ENCODE measurements around the gene CDCA7.
"Not testable (repeated sequence)": the region's sequence is repeated elsewhere in the genome, so short reads cannot be mapped to it uniquely, and the experiment has no call there.

Gene CDCA7

DNA sequence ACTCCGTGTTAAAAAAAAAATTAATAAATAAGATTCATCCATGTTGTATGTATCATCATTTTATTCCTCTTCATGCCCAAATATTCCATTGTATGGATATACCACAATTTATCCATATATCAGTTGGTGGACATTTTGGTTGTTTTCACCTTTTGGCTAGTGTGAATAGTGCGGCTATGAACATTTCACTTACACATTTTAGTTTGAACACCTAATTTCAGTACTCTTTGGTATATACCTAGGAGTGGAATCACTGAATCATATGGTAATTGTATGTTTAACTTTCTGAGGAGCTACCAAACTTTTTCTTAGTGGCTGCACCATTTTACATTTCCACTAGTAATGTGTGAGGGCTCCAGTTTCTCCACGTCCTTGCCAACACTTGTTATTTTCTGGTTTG, 20.0 kb downstream of the CDCA7 start:
- no peak for DNase-seq (ENCODE audit: extremely low spot score)
- POLR2A ChIA-PET = interaction anchor here (1.6 kb wide), 1 partner anchor 20 kb away, joined by 4 read pairs; the partner anchor contains the start of gene CDCA7
- CTCF ChIA-PET = no interaction called here
- TF ChIP-seq BHLHE40 (IDR thresholded peaks at IDR 0.05; ENCODE audit: borderline replicate concordance) (no peak), SP1 (IDR thresholded peaks at IDR 0.05) (no peak), TARDBP (IDR thresholded peaks at IDR 0.05) (no peak), CTBP1 (IDR thresholded peaks at IDR 0.05; ENCODE audit: borderline replicate concordance) (no peak), ZNF384 (IDR thresholded peaks at IDR 0.05) (no peak)

DNA sequence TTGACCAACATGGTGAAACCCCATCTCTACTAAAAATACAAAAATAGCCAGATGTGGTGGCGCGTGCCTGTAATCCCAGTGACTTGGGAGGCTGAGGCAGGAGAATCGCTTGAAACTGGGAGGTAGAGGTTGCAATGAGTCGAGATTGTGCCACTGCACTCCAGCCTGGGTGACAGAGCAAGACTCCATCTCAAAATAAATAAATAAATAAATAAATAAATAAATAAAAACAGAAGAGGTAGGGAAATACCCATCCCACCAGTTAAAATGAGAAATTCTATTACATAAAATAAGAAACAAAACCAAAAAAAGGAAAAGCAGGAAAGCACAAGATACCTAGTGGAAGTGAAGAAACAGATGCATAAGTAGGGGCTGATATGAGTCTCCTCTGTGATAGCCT, 30.9 kb downstream of the CDCA7 start:
- CTCF ChIA-PET; DNase-seq (ENCODE audit: extremely low spot score); POLR2A ChIA-PET: not testable (repeated sequence)

DNA sequence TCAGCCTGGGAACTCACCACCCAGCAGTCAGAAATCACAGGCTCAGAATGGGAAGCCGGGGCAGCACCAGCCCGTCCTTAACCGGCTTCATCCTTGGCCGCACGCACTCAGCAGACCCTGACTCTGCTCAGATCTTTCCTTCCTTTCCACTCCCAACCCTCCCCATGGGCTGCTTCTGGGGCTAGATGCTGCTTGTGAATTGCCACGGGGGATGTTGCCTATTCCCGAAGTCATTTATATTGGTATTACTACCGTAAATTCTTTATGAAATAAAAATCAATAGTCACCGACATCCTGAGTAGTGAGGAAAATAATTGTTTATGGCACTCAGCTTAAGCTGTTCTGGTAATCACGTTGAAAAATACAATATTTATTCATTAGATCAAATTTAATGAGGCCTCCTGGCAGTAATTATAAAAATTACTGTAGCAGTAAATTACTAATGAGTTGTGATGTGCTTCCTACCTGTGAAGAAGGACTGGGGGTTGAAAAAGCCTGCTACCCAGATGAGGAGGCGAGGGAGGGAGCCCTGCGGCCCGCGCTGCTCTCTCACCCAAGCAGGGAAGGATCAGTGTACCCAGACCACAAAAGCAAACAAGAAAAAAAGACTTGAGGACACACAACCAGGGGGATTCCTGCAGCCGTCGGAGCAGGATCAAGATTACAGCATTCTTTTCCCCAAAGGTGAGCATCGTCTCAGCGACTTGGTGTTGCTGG, 31.5 kb downstream of the CDCA7 start:
- CTCF ChIA-PET = interaction anchor here (0.6 kb wide), 1 partner anchor 94 kb away, joined by 3 read pairs; no protein-coding TSS in a partner anchor
- POLR2A ChIA-PET = no interaction called here
- TF ChIP-seq FOXM1 (IDR thresholded peaks at IDR 0.05; ENCODE audit: borderline replicate concordance) (no peak), ZNF384 (IDR thresholded peaks at IDR 0.05) (no peak)
- DNase-seq (ENCODE audit: extremely low spot score) = no peak

- CTCF ChIA-PET = interaction anchor here (0.6 kb wide), 1 partner anchor 94 kb away, joined by 3 read pairs; no protein-coding TSS in a partner anchor
- TF ChIP-seq ELF4 (IDR thresholded peaks at IDR 0.05) = no peak
- no peak for TF ChIP-seq SP1 (IDR thresholded peaks at IDR 0.05)
- TF ChIP-seq FOXK2 (IDR thresholded peaks at IDR 0.05) = no peak
- TF ChIP-seq LEF1 (IDR thresholded peaks at IDR 0.05; ENCODE audit: borderline replicate concordance) = no peak
- TF ChIP-seq TARDBP (IDR thresholded peaks at IDR 0.05) = no peak
- no peak for TF ChIP-seq FOXM1 (IDR thresholded peaks at IDR 0.05; ENCODE audit: borderline replicate concordance)
- no peak for TF ChIP-seq FOXA1 (IDR thresholded peaks at IDR 0.05)
- no peak for TF ChIP-seq ARNT (IDR thresholded peaks at IDR 0.05)
- TF ChIP-seq SUZ12 (IDR thresholded peaks at IDR 0.05) = no peak
- no peak for TF ChIP-seq CTBP1 (IDR thresholded peaks at IDR 0.05; ENCODE audit: borderline replicate concordance)
- TF ChIP-seq ZNF384 (IDR thresholded peaks at IDR 0.05) = no peak
- TF ChIP-seq BHLHE40 (IDR thresholded peaks at IDR 0.05; ENCODE audit: borderline replicate concordance) = no peak
- TF ChIP-seq NFRKB (IDR thresholded peaks at IDR 0.05) = no peak
- POLR2A ChIA-PET = no interaction called here
- no peak for DNase-seq (ENCODE audit: extremely low spot score)
Observed at GRCh38 chr2:173386738-173387065, 32.0 kb downstream of the CDCA7 start.

DNA sequence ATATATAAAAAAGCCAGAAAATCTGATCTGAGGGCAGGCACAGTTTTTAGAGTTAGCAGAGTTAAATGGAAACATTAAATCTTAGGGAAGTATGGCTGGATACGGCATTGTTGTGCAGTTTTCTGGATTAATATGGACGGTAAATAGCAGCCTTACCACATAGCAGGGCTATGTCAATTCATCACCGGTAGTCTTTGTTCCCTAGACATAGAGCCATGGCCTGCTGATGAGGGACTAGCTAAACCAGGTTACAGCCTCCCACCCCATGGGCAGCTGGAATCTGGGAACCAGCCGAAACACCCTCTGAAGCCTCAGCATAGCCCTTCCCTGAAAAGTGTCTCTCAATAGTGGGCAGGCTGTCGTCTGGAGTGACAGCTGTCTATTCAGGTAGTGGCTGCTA, 32.4 kb downstream of the CDCA7 start:
- POLR2A ChIA-PET = no interaction called here
- TF ChIP-seq HDGF (IDR thresholded peaks at IDR 0.05; ENCODE audit: borderline replicate concordance) = no peak
- TF ChIP-seq LEF1 (IDR thresholded peaks at IDR 0.05; ENCODE audit: borderline replicate concordance) = no peak
- no peak for TF ChIP-seq NFRKB (IDR thresholded peaks at IDR 0.05)
- no peak for TF ChIP-seq L3MBTL2 (conservative IDR thresholded peaks at IDR 0.05)
- no peak for TF ChIP-seq FOXA1 (IDR thresholded peaks at IDR 0.05)
- CTCF ChIA-PET = no interaction called here
- no peak for DNase-seq (ENCODE audit: extremely low spot score)

- DNase-seq (ENCODE audit: extremely low spot score) = no peak
- CTCF ChIA-PET = no interaction called here
- POLR2A ChIA-PET = no interaction called here
- TF ChIP-seq, protein P1, sequence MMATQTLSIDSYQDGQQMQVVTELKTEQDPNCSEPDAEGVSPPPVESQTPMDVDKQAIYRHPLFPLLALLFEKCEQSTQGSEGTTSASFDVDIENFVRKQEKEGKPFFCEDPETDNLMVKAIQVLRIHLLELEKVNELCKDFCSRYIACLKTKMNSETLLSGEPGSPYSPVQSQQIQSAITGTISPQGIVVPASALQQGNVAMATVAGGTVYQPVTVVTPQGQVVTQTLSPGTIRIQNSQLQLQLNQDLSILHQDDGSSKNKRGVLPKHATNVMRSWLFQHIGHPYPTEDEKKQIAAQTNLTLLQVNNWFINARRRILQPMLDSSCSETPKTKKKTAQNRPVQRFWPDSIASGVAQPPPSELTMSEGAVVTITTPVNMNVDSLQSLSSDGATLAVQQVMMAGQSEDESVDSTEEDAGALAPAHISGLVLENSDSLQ (IDR thresholded peaks at IDR 0.05) = no peak
- TF ChIP-seq FOXA1 (IDR thresholded peaks at IDR 0.05) (no peak), BHLHE40 (IDR thresholded peaks at IDR 0.05; ENCODE audit: borderline replicate concordance) (no peak), TARDBP (IDR thresholded peaks at IDR 0.05) (no peak), LEF1 (IDR thresholded peaks at IDR 0.05; ENCODE audit: borderline replicate concordance) (no peak), L3MBTL2 (conservative IDR thresholded peaks at IDR 0.05) (no peak), ELF4 (IDR thresholded peaks at IDR 0.05) (no peak), NFRKB (IDR thresholded peaks at IDR 0.05) (no peak)
Observed at GRCh38 chr2:173387660-173388059, 33.0 kb downstream of the CDCA7 start.

- ChIA-PET POLR2A (no interaction called here), CTCF (no interaction called here)
- TF ChIP-seq TARDBP (IDR thresholded peaks at IDR 0.05) (no peak), NFRKB (IDR thresholded peaks at IDR 0.05) (no peak), SP1 (IDR thresholded peaks at IDR 0.05) (no peak), FOXA1 (IDR thresholded peaks at IDR 0.05) (no peak), FOXK2 (IDR thresholded peaks at IDR 0.05) (no peak), ZNF384 (IDR thresholded peaks at IDR 0.05) (no peak), FOXM1 (IDR thresholded peaks at IDR 0.05; ENCODE audit: borderline replicate concordance) (no peak), HDGF (IDR thresholded peaks at IDR 0.05; ENCODE audit: borderline replicate concordance) (no peak), SUZ12 (IDR thresholded peaks at IDR 0.05) (no peak), CTBP1 (IDR thresholded peaks at IDR 0.05; ENCODE audit: borderline replicate concordance) (no peak), L3MBTL2 (conservative IDR thresholded peaks at IDR 0.05) (no peak), ARNT (IDR thresholded peaks at IDR 0.05) (no peak)
- TF ChIP-seq, protein P1 (IDR thresholded peaks at IDR 0.05) = no peak
- DNase-seq (ENCODE audit: extremely low spot score) = no peak
Observed at GRCh38 chr2:173388795-173389194, 34.1 kb downstream of the CDCA7 start.

DNA sequence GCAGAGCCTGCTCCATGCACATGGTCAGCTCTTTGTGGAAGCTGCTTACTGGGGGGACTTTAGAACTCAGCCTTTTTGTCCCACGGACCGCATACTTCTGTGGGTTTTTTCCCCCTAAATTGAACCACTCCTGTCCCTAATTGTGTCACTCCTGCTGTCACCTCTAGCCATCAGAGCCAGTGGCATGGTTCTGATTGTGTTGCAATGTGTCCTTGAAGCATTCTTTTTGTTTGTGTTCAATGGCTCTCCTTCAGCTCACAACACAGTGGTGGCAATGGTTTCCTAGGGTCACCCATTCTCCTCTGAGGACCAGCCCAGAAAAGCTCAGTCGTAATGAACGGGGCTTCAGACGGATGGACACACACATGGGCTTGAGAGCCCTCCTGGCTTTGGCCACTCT, 35.4 kb downstream of the CDCA7 start:
- CTCF ChIA-PET = no interaction called here
- POLR2A ChIA-PET = no interaction called here

More for the DNA sequence above, 35.4 kb downstream of the CDCA7 start:
- DNase-seq (ENCODE audit: extremely low spot score) = no peak
- no peak for TF ChIP-seq FOXK2 (IDR thresholded peaks at IDR 0.05)
- TF ChIP-seq ELF4 (IDR thresholded peaks at IDR 0.05) = no peak
- no peak for TF ChIP-seq BHLHE40 (IDR thresholded peaks at IDR 0.05; ENCODE audit: borderline replicate concordance)
- TF ChIP-seq L3MBTL2 (conservative IDR thresholded peaks at IDR 0.05) = no peak
- TF ChIP-seq LEF1 (IDR thresholded peaks at IDR 0.05; ENCODE audit: borderline replicate concordance) = no peak
- TF ChIP-seq FOXA1 (IDR thresholded peaks at IDR 0.05) = no peak
- TF ChIP-seq HDGF (IDR thresholded peaks at IDR 0.05; ENCODE audit: borderline replicate concordance) = no peak
- no peak for TF ChIP-seq NFRKB (IDR thresholded peaks at IDR 0.05)
- no peak for TF ChIP-seq ARNT (IDR thresholded peaks at IDR 0.05)
- TF ChIP-seq SP1 (IDR thresholded peaks at IDR 0.05) = no peak
- no peak for TF ChIP-seq SUZ12 (IDR thresholded peaks at IDR 0.05)
- no peak for TF ChIP-seq FOXM1 (IDR thresholded peaks at IDR 0.05; ENCODE audit: borderline replicate concordance)
- TF ChIP-seq CTBP1 (IDR thresholded peaks at IDR 0.05; ENCODE audit: borderline replicate concordance) = no peak
- no peak for TF ChIP-seq TARDBP (IDR thresholded peaks at IDR 0.05)
- TF ChIP-seq ZNF384 (IDR thresholded peaks at IDR 0.05) = no peak
- TF ChIP-seq, protein P1 (IDR thresholded peaks at IDR 0.05) = no peak

All from HEK293T (cell line).